Measurements from ENCODE around the gene ASB3.

- TF ChIP-seq CTCF (conservative IDR thresholded peaks at IDR 0.05; ENCODE audit: low read length): no peak
- TF ChIP-seq EZH2phosphoT487 (IDR thresholded peaks at IDR 0.05; ENCODE audit: borderline replicate concordance, low read depth, low read length): no peak
Measured at GRCh38 chr2:53787614-53788289, 999 bp upstream of the ASB3 start.

All from OCI-LY7 (cell line).